ENCODE results near the gene CABP1. TPM values are rescaled to one million over a fixed set of nuclear protein-coding genes. Genes with fewer than 3 reads are reported as not detected.

The CABP1 gene
- total and polyA plus RNA-seq, 10 of the 15 experiments (the other 5 are each of a cell fraction or from before 2014, with no cell fraction given), result 0.16 to 2.4 (median 0.80) TPM; not detected in 2

DNA sequence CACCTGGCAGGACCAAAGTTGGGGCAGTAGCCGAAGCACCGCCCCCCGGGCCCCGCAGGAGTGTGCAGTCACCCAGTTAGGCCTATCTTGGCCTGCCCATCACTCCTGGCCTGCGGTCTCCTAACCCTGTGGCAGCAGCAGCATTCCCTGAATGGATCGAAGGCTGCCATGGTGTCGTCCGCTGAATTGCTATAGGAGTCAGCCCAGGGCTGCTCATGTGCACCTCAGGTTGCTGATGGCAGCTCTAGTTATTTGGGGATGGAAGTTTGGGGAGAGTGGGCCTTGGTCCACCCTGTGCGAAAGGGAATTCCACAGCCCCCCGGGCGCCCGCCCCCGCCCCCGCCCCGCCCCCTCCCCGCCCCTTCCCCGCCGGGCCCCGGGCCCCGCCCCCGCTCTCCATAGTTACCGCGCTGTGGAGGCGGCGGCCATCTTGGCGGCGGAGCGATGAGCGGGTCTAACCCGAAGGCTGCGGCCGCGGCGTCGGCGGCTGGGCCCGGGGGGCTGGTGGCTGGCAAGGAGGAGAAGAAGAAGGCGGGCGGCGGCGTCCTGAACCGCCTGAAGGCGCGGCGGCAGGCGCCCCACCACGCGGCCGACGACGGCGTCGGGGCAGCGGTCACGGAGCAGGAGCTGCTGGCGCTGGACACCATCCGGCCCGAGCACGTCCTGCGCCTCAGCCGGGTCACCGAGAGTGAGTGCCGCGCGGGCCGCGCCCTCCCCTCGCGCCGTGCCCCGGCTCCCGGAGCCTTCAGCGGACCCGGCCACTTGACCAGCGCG lies 69.8 kb downstream of the CABP1 start, which contains the start of gene UNC119B (continued):
- TF ChIP-seq ETV6 (conservative IDR thresholded peaks at IDR 0.05 in 1 of 2, IDR thresholded peaks at IDR 0.05 in 1 of 2; ENCODE audit: borderline replicate concordance in 1 of 2, low read depth in 1 of 2), result no peak
- peak; percentile 62 for TF ChIP-seq NR2F1 (conservative IDR thresholded peaks at IDR 0.05)
- TF ChIP-seq HDGF (IDR thresholded peaks at IDR 0.05), result no peak
- TF ChIP-seq CBX3 (IDR thresholded peaks at IDR 0.05; ENCODE audit: borderline replicate concordance, low read depth), result no peak
- peak; percentile 93 for TF ChIP-seq NKRF (conservative IDR thresholded peaks at IDR 0.05)
- peak in 1 of 2 experiments; percentile 82; a peak in 2 of 3 replicates for TF ChIP-seq EGR1 (IDR thresholded peaks at IDR 0.05; ENCODE audit: borderline replicate concordance in 1 of 2, low read depth in 2 of 2, low read length in 2 of 2)
- TF ChIP-seq YBX1 (IDR thresholded peaks at IDR 0.05), result no peak

DNA sequence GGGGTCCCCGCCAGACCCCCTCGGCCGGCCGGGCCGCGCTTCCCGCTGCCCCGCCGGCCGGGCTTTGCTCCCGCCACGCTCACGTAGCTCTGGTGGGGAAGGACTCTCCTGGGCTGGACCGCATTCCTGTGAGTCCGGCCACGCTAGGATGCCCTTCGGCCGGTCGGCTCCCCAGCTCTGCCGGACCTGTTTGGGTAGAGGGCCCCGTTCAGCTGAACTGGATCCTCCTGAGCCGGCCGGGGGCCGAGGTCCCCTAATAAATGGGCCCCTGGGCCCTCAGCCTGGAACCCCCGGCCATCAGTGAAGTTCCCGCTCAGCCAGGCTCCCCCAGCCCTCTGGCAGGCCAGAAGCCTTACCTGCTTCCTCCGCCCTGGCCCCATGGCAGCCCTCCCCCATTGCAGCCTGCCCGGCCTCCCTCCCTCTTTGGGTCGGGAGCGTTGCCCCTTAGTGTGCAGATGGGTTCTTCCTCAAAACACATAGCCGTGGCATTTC lies 70.4 kb downstream of the CABP1 start:
- H3K4me3 ChIP-seq, result peak overlapping the region; percentile 68
- in situ Hi-C loops (cut with MboI), result loop anchor here (5.0 kb wide), 2 partner anchors 64 to 129 kb away; partner anchors contain the start of gene POP5
- H2AFZ ChIP-seq (ENCODE audit: control insufficient read depth, low read depth, low read length), result peak overlapping the region; percentile 80
- SMC1A ChIA-PET (ENCODE audit: uncharacterized antibody, unreplicated experiment), result interaction anchor here (0.7 to 5.3 kb wide), 11 partner anchors 13 to 261 kb away, joined by 3 to 68 read pairs (median 5); partner anchors contain the start of genes MLEC and POP5
- CTCF ChIA-PET, result interaction anchor here (0.9 to 5.5 kb wide), 10 partner anchors 9 to 128 kb away, joined by 3 to 88 read pairs (median 4); partner anchors contain the start of gene POP5
- 1% methylated on average over 31 of the region's 31 CpGs for WGBS (ENCODE audit: insufficient coverage, insufficient replicate concordance, low lambda C conversion rate, missing lambda C conversion rate)
- BruUV-seq (replicated peaks), result no TSS peak
- FAIRE-seq (no peak), DNase-seq (ENCODE audit: low read depth, low spot score) (no peak), ATAC-seq (peak; percentile 67)
- H3K27ac ChIP-seq (ENCODE audit: control insufficient read depth, insufficient read depth), result peak overlapping the region; percentile 62
- RAD21 ChIA-PET (ENCODE audit: unreplicated experiment), result interaction anchor here (0.8 to 3.9 kb wide), 8 partner anchors 10 to 261 kb away, joined by 4 to 37 read pairs (median 8); partner anchors contain the start of gene MLEC
- H3K27me3 ChIP-seq (replicated peaks in 1 of 2; ENCODE audit: control insufficient read depth in 2 of 2, insufficient read depth in 2 of 2, low read length in 1 of 2), result no peaks in the 10 kb centered on the region
- POLR2A ChIA-PET, result interaction anchor here (0.9 to 3.5 kb wide), 6 partner anchors 12 to 102 kb away, joined by 3 to 21 read pairs (median 4); partner anchors contain the start of gene MLEC
- H4K20me1 ChIP-seq (ENCODE audit: control insufficient read depth, insufficient read depth), result no peaks in the 10 kb centered on the region
- peak overlapping the region; percentile 81 for H3K9ac ChIP-seq (ENCODE audit: control insufficient read depth, insufficient read depth, low read length)
- H3K9me3 ChIP-seq (replicated peaks; ENCODE audit: control insufficient read depth, insufficient read depth, low read length), result no peaks in the 10 kb centered on the region
- H3K4me1 ChIP-seq (ENCODE audit: control insufficient read depth, insufficient read depth, low read length), result peaks cover 15% of the 10 kb centered on the region
- H3K4me2 ChIP-seq (ENCODE audit: control insufficient read depth, insufficient read depth), result peak overlapping the region; percentile 89
- intact Hi-C loops (cut with micrococcal nuclease; ENCODE audit: unreplicated experiment), result loop anchor here (5.0 kb wide), 2 partner anchors 84 to 261 kb away; no protein-coding TSS in a partner anchor
- H3K36me3 ChIP-seq (ENCODE audit: control insufficient read depth in 2 of 2, insufficient read depth in 2 of 2, low read length in 1 of 2), result peaks cover 0 to 13% of the 10 kb centered on the region in 2 experiments; a peak in 3 of 4 replicates
- H3K79me2 ChIP-seq (ENCODE audit: control insufficient read depth, insufficient read depth, low read length), result peaks cover 15% of the 10 kb centered on the region
- 0 out of 2 replicates have a peak, but pooled peaks have one; percentile 55 for TF ChIP-seq GATAD2B (conservative IDR thresholded peaks at IDR 0.05; ENCODE audit: low read depth)
- TF ChIP-seq, protein P1, sequence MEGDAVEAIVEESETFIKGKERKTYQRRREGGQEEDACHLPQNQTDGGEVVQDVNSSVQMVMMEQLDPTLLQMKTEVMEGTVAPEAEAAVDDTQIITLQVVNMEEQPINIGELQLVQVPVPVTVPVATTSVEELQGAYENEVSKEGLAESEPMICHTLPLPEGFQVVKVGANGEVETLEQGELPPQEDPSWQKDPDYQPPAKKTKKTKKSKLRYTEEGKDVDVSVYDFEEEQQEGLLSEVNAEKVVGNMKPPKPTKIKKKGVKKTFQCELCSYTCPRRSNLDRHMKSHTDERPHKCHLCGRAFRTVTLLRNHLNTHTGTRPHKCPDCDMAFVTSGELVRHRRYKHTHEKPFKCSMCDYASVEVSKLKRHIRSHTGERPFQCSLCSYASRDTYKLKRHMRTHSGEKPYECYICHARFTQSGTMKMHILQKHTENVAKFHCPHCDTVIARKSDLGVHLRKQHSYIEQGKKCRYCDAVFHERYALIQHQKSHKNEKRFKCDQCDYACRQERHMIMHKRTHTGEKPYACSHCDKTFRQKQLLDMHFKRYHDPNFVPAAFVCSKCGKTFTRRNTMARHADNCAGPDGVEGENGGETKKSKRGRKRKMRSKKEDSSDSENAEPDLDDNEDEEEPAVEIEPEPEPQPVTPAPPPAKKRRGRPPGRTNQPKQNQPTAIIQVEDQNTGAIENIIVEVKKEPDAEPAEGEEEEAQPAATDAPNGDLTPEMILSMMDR (IDR thresholded peaks at IDR 0.05 in 2 of 3, conservative IDR thresholded peaks at IDR 0.05 in 1 of 3; ENCODE audit: control insufficient read depth in 2 of 3, extremely low read depth in 1 of 3, insufficient read depth in 1 of 3, low read depth in 3 of 3, low read length in 3 of 3), result no peak
- no peak for TF ChIP-seq JUND (IDR thresholded peaks at IDR 0.05; ENCODE audit: low read depth, low read length)
- no peak for TF ChIP-seq CHD2 (IDR thresholded peaks at IDR 0.05; ENCODE audit: borderline replicate concordance, low read depth, low read length)
- TF ChIP-seq REST (IDR thresholded peaks at IDR 0.05; ENCODE audit: low read depth, low read length), result no peak
